GM18951 (cell line): ENCODE data around the gene ZNF598.
"Not testable (repeated sequence)": the region's sequence is repeated elsewhere in the genome, so short reads cannot be mapped to it uniquely, and the experiment has no call there.

ENCODE experiments used
- POLR2A ChIP-seq: IDR thresholded peaks from 4 replicates; pipeline ENCODE4 v1.6.1; 2011; ENCODE audit warnings: mild to moderate bottlenecking; ENCODE audit not compliant: insufficient read length, insufficient read depth; ENCODE audit errors: extremely low read depth
- in situ Hi-C: fragments of 300-500 bp; cut with MboI; formaldehyde crosslinking; loops from one replicate; pipeline ENCODE4 v1.12.0; 2022; ENCODE audit warnings: low sequenced_read_pairs, mixed read lengths, inconsistent platforms; ENCODE audit not compliant: unreplicated experiment

Gene ZNF598

DNA sequence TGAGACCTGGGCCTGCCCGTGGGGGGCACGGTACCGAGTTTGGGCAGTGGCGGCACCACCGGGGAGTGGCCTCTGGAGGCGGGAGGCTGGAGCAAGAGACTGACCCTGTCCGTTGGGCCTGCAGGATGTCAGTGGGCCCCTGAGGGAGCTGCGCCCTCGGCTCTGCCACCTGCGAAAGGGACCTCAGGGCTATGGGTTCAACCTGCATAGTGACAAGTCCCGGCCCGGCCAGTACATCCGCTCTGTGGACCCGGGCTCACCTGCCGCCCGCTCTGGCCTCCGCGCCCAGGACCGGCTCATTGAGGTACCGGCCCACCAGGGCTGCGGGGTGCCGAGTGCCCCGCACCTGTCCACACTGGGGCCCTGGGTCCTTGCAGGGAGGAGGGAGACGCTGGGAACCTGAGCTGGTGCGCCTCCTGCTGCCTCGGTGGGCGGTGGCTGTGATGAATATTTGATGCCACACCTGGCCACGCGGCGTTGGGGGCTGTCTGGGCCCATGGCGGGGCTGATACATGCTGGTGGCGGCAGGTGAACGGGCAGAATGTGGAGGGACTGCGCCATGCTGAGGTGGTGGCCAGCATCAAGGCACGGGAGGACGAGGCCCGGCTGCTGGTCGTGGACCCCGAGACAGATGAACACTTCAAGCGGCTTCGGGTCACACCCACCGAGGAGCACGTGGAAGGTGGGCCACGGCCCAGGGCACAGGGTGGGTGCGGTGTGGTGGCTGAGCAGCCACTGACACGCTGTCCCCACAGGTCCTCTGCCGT is 26.8 kb upstream of the ZNF598 start:
- in situ Hi-C loops: no loop called here
- TF ChIP-seq POLR2A: no peak

DNA sequence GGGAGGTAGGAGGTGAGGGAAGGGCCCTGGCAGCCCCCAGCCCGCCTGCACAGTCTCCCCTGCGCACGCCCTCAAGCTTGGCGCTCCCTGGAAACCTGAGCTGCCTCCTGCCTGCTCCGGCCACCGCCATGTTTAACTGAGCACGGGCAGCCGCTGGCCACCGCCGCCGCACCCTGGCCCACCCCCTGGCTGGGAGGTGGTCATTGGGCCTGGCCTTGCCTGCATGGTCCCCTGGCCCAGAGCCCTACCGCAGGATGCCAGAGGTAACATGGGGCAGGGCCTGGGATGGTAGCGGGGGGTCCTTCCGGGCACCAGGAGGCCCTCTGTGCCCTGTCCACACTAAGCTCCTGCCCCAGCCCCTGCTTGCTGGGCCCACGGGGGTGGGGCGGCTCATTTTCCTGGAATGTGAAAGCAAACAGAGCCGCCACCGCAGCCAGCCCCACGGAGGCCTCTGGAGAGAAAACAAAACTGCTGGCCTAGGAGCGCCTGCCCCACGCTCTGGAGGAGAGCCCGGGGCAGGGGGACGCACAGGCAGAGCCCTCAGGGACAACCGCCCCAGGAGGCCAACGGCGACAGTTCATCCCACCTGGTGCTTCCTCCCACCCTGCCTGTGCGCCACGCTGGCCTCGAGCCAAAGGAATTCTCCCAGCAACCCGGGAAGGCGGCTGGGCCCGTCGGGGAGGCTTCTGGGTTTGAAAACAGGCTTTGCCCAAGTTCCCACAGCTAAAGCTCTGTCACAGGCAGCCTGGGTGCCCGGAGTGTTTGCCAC is 26.0 kb upstream of the ZNF598 start:
- in situ Hi-C loops: no loop called here
- no peak for TF ChIP-seq POLR2A

DNA sequence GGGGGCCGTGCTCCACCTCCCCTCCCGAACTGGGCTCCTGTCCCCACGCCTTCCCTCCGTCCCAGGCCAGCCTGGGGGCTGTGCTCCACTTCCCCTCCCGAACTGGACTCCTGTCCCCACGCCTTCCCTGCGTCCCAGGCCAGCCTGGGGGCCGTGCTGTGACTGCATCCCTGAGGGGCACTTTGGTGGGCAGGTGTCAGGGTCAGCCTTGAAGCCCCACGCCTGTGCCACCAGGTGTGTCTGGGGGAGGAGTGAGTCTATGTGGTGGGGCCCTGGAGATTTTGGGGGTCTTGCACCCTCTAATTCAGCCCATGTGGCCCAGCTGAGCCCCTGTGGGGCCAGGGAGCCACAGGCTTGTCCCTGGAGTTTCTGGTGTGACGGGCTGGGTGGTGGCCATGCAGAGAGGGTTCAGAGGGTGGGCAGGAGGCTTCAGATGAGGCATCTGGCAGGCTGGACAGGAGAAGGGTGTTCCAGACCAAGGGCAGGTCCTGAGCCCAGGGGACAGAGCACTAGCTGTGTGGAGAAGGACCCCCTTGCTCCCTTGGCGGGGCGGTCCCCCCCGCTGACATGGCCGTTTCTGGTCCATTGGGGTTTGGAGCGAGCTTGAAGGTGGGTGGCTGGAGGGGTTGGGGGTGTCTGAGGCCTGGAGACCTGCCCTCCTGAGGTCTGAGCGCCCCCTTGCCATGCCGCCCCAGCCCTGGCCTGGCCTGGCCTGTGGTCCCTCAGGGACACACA is 25.2 kb upstream of the ZNF598 start:
- in situ Hi-C loops: no loop called here

DNA sequence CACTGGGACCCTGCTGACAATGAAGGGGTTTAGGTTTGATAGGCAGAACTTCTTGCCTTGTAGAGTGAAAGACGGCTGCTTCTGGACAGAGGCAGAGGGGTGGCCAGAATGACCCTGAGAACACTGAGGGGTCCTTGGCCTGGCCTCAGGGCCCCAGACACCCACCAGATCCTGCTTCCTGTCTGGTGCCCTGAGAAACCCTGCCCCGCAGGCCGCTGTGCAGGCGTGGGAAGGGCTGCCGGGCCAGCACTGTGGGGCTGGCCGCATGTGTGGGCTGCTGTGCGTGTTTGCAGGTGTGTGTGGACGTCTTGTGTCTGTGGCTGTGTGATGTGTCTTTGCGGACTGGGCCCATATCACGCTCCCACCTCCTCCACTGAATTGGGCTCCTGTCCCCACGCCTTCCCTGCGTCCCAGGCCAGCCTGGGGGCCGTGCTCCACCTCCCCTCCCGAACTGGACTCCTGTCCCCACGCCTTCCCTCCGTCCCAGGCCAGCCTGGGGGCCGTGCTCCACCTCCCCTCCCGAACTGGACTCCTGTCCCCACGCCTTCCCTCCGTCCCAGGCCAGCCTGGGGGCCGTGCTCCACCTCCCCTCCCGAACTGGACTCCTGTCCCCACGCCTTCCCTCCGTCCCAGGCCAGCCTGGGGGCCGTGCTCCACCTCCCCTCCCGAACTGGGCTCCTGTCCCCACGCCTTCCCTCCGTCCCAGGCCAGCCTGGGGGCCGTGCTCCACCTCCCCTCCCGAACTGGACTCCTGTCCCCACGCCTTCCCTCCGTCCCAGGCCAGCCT is 24.5 kb upstream of the ZNF598 start:
- in situ Hi-C loops: not testable (repeated sequence)

More for the DNA sequence above, 25.2 kb upstream of the ZNF598 start:
- no peak for TF ChIP-seq POLR2A

DNA sequence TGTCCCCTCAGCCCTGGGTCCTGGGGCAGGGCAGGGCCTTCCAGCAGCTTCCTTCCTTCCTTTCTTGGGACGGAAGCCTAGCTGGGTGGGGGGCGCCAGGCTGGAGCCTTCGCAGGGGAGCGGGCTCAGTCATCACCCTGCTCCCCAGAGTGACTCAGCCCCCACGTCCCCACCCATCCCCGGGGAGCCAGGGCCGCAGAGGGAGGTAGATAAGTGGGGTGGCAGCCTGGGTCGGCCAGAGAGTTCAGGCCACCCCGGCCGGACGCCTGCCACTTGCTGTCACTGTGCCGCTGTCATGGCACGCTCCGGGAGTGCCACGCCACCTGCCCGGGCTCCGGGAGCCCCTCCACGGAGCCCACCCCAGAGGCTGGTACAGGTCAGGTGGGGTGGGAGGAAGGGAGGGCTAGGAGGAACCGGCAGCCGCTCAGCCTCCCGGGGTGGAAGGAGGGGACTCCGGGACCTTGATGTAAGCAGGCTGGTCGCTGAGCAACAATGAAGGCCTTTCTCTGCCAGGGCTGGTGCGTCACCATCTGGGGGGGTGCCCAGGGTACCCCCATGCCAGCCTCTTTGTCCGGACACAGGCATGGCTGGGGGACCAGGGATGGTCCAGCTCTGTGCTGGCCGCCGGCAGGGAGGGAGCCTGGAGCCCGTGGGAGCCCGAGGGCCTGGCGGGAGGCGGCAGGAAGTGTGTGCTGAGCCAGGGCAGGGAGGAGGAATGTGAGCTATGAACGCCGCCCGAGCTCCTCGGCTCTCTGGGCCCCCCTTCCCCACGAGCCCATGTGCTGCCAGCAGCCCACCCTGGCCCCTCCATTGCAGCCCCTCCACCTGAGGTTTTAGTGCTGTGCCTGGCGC is 23.7 kb upstream of the ZNF598 start:
- in situ Hi-C loops: no loop called here

DNA sequence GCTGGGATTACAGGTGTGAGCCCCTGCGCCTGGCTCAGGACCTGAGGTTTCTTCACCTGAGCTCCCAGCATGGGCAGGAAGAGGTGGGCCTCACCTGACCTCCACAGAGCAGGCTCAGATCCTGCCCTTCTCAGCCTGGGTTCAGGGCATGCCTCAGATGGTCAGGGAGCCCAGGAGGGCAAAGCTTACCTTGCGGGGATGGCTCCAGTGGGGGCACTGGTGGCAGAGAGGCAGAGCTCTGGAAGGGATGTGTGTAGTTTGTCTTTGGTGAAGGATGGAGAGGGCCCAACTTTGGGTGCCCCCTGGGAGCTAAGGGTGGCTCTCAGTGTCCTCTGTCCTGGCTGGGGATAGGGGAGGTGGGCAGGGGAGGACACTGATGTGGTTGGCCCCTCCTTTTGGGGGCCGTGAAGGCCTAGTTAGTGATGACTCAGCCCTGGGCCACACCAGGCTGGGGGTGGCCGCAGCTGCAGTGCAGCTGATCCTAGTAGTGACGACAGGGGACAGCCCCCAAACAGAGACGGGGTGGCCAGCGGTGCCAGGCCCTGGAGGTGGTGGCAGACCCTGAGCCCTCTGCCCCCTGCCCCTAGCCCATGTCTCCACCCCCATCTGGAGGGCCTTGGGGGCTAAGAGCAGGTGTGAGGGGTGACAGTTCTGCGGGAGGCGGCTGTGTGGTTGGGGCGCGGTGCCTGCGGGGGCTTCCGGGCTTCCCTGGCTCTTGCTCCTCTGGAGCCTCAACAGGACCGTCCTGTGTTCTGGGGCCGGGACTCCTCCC is 22.9 kb upstream of the ZNF598 start:
- TF ChIP-seq POLR2A: no peak
- in situ Hi-C loops: no loop called here

More for the DNA sequence above, 23.7 kb upstream of the ZNF598 start:
- no peak for TF ChIP-seq POLR2A

DNA sequence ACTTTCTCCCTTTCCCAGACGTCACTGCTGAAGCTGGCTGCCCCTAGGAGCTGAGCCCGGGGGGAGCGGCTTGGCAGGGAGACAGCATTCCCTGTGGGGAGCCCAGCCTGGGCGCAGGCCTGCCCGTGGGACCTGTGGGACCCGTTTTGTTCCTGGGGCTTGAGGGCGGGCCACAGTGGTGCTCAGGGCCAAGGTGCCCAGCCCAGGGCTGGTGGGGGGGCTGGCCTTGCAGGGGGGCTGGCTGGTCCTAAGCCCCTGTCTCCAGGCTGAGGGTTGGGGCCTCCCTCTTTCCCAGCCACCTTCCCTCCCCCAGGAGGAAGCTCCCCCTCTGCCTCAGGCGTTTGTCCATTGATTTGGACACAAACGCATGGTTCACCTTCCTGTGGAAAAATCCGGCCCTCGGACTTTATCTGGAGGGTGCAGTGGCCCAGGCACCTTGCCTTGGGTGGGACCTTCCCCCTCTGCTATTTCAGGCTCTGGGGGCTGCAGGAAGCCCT is 21.5 kb upstream of the ZNF598 start:
- no peak for TF ChIP-seq POLR2A
- in situ Hi-C loops: no loop called here

DNA sequence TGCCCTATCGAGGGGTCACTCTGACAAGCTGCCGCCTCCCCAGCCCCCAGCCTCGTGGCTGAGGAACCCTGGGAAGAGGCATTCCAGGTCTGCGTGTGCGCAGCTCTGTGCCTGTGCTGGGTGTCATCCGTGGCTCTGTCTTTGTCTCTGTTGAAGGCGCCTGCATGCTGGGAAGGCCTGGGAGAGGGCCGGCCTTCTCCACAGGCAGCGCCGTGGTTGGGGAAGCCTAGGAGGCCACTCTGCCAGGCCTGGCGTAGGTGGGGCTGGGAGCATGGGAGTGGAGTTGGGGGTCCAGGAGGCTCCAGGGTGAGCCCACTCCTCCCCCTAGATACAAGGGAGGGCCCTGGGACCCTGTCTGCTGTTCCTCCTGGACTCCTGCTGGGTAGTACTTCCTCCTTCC is 20.4 kb upstream of the ZNF598 start:
- TF ChIP-seq POLR2A: no peak
- in situ Hi-C loops: no loop called here

DNA sequence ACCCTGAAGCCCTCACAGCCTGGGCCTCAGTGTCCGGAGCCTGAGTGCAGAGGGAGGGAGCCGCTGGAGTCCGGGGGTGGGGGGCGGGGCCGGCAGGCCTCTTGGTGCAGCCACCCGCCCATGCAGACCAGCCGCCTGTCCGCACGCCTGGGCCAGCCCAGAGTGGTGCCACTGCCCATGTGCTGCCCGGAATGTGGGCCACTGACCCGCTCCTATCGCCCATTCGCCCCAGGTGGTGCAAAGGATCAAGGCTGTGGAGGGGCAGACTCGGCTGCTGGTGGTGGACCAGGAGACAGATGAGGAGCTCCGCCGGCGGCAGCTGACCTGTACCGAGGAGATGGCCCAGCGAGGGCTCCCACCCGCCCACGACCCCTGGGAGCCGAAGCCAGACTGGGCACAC is 19.7 kb upstream of the ZNF598 start:
- in situ Hi-C loops: no loop called here
- no peak for TF ChIP-seq POLR2A

DNA sequence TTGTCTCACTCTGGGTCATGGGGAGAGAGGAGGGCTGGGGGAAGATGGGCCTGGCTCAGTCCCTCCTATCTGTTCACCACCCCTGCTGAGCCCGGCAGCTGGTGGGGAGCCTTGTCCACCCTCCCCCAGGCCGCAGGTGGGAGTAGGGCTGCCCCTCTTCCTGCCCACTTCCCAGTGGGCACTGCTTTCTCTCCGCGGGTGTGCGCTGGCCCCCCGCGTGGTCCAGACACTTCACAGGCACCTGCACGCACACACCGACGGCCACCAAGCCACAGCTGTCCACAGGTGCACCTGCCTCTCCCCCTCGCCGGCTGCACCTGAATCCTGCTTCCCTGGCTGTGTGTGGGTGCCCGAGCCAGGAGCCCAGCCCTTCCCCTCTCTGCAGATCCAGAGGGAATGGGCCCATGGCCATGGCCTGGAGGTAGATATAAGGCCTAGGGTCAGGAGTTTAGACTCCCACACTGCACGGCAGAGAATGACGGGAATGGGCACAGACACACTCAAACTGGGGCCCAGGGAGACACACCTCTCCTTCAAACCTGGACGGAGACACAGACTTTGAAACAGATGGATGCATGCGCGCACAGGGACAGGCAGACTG is 19.1 kb upstream of the ZNF598 start:
- no peak for TF ChIP-seq POLR2A
- in situ Hi-C loops: no loop called here

DNA sequence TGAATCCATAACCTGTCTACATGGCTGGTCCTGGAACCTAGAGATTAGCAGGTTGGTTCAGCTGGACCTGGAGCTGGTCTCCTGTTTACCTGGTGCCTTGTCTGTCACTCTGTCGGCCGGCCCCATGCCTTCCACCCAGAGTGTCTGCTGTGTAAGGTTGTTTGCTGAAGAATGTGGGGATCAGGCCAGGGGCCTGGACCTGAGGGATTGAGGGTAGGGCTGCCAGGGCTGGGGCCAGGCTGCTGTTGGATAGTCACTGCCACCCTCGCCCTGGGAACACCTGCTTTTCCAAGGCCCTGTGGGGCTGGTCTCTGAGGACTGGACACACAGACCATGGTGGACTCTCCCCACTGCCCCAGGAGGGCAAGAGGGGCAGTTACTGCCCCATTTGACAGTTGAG is 18.5 kb upstream of the ZNF598 start:
- in situ Hi-C loops: no loop called here

More for the DNA sequence above, 18.5 kb upstream of the ZNF598 start:
- TF ChIP-seq POLR2A: no peak
